ENCODE data around the gene C14orf132.

DNA sequence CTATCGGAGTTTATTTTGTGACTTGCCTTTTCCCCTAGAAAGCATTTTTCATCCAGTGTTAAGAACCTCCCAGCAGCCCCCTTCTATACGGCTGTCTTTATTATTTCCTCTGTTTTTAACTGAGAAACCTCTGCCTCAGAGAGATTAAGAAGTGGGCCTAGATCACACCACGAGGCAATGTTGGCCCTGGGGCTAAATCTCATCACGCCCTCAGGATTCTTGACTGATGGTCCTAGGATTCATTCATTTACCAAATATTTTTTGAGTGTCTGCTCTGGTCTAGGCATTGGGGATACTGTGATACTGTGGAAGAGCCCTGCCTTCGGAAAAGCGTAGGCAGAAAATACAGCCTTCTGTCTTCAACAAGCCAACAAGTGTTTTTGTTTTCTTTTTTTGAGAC lies 42.1 kb downstream of the C14orf132 start:
- TF ChIP-seq CTCF (optimal IDR thresholded peaks at IDR 0.05 in 1 of 3, IDR thresholded peaks at IDR 0.05 in 1 of 3, conservative IDR thresholded peaks at IDR 0.05 in 1 of 3; ENCODE audit: extremely low read depth in 1 of 3, insufficient read depth in 2 of 3, low read length in 3 of 3) (no peak), EZH2 (IDR thresholded peaks at IDR 0.05; ENCODE audit: low read length) (no peak)

Measured in keratinocyte (primary cell).